SK-N-MC (cell line): ENCODE measurements around the gene COPS6.
"Not testable (repeated sequence)": the region's sequence is repeated elsewhere in the genome, so short reads cannot be mapped to it uniquely, and the experiment has no call there.

Source experiments
- DNase-seq: peaks from one replicate; pipeline ENCODE4 v3.0.0-alpha.2; 2011; ENCODE audit warnings: low read depth, low spot score
- H3K27ac ChIP-seq: fragments of 200-600 bp; sonication (generic); 2 replicates; pipeline ENCODE4 v1.5.1; 2016; ENCODE audit warnings: mixed run types
- H3K36me3 ChIP-seq: fragments of 200-600 bp; sonication (generic); 2 replicates; pipeline ENCODE4 v1.6.1; 2017; ENCODE audit warnings: antibody characterized with exemption, low read length, mixed read lengths; ENCODE audit not compliant: insufficient read depth
- H3K4me3 ChIP-seq: fragments of 200-600 bp; sonication (generic); 2 replicates; pipeline ENCODE4 v1.5.1; 2016
- H3K9ac ChIP-seq: fragments of 200-600 bp; sonication (generic); 2 replicates; pipeline ENCODE4 v1.8.0; 2017; ENCODE audit warnings: mixed run types, mixed read lengths; ENCODE audit not compliant: insufficient read length
- H3K9me3 ChIP-seq: fragments of 200-600 bp; sonication (generic); 2 replicates; pipeline ENCODE4 v1.6.1; 2017; ENCODE audit warnings: low read depth, mild to moderate bottlenecking, antibody characterized with exemption, low read length, moderate library complexity, mixed read lengths
- EZH2 ChIP-seq: fragments of 200-600 bp; sonication (generic); IDR thresholded peaks from one replicate; pipeline ENCODE4 v1.6.1; 2017; ENCODE audit warnings: antibody characterized with exemption
- FOXP2 ChIP-seq: optimal IDR thresholded peaks from 2 replicates; pipeline ENCODE3; 2011; ENCODE audit warnings: mild to moderate bottlenecking, moderate library complexity; ENCODE audit not compliant: insufficient read depth; ENCODE audit errors: extremely low read length, control extremely low read depth
- POLR2AphosphoS5 ChIP-seq: IDR thresholded peaks from 2 replicates; pipeline ENCODE4 v1.6.1; 2012; ENCODE audit warnings: mild to moderate bottlenecking, low read depth, low read length, borderline replicate concordance

The COPS6 gene

GRCh38 chr7:100126239-100126930 is 37.6 kb downstream of the COPS6 start:
- no peak for DNase-seq
- Histone ChIP-seq H3K4me3 (peak overlapping the region; percentile 89), H3K9me3 (no peaks in the 10 kb centered on the region), H3K9ac (peak overlapping the region; percentile 90), H3K27ac (peak overlapping the region; percentile 98), H3K36me3 (no peaks in the 10 kb centered on the region)
- TF ChIP-seq FOXP2, result no peak
- no peak for TF ChIP-seq POLR2AphosphoS5
- TF ChIP-seq EZH2, result no peak

- Histone ChIP-seq H3K4me3 (peak within 1 kb of the TSS; percentile 89), H3K9ac (peak within 1 kb of the TSS; percentile 90), H3K36me3 (no peaks in the 10 kb centered on the region), H3K27ac (peak within 1 kb of the TSS; percentile 98), H3K9me3 (no peaks in the 10 kb centered on the region)
- DNase-seq, result peak; percentile 76
- TF ChIP-seq EZH2 (no peak), POLR2AphosphoS5 (peak; percentile 96), FOXP2 (no peak)
These were observed 38.4 kb downstream of the COPS6 start, which contains the start of gene MBLAC1 for GRCh38 chr7:100126931-100127865. TSS of gene MBLAC1 (plus strand) at chr7:100126967. CDS start at chr7:100127396, 429 bp downstream.

GRCh38 chr7:100127866-100128636 is 39.3 kb downstream of the COPS6 start:
- Histone ChIP-seq H3K9me3 (no peaks in the 10 kb centered on the region), H3K9ac (peak overlapping the region; percentile 90), H3K36me3 (no peaks in the 10 kb centered on the region), H3K4me3 (peak overlapping the region; percentile 89), H3K27ac (no peak overlapping the region)
- no peak for DNase-seq
- TF ChIP-seq POLR2AphosphoS5 (no peak; the same call in none of the 2 replicates), FOXP2 (no peak), EZH2 (no peak)

GRCh38 chr7:100128637-100128963 is 39.8 kb downstream of the COPS6 start:
- no peaks in the 10 kb centered on the region for H3K9me3 ChIP-seq
- H3K4me3 ChIP-seq, result no peak overlapping the region; the same call in 1 of the 2 replicates
- no peak overlapping the region for H3K27ac ChIP-seq
- no peak for DNase-seq
- H3K9ac ChIP-seq, result no peak overlapping the region
- TF ChIP-seq EZH2, result no peak
- no peak for TF ChIP-seq FOXP2
- TF ChIP-seq POLR2AphosphoS5, result no peak
- no peaks in the 10 kb centered on the region for H3K36me3 ChIP-seq

- H3K4me3 ChIP-seq, H3K9ac ChIP-seq, H3K9me3 ChIP-seq, H3K27ac ChIP-seq, DNase-seq, H3K36me3 ChIP-seq: not testable (repeated sequence)
These were observed 41.4 kb downstream of the COPS6 start for GRCh38 chr7:100130220-100130607.

- peak overlapping the region; percentile 70 for H3K4me3 ChIP-seq
- DNase-seq, result no peak
- H3K36me3 ChIP-seq, result no peaks in the 10 kb centered on the region
- no peaks in the 10 kb centered on the region for H3K9me3 ChIP-seq
- peak overlapping the region; percentile 35 for H3K9ac ChIP-seq
- TF ChIP-seq EZH2, result no peak
- TF ChIP-seq FOXP2, result no peak
- TF ChIP-seq POLR2AphosphoS5, result no peak
- no peak overlapping the region for H3K27ac ChIP-seq
These were observed 42.1 kb downstream of the COPS6 start for GRCh38 chr7:100130608-100131453.

GRCh38 chr7:100132126-100132525 is 43.4 kb downstream of the COPS6 start:
- Histone ChIP-seq H3K4me3 (no peak overlapping the region), H3K36me3 (no peaks in the 10 kb centered on the region), H3K27ac (no peak overlapping the region), H3K9ac (no peak overlapping the region), H3K9me3 (no peaks in the 10 kb centered on the region)
- TF ChIP-seq EZH2, result no peak
- TF ChIP-seq POLR2AphosphoS5, result no peak
- TF ChIP-seq FOXP2, result no peak
- no peak for DNase-seq
